ENCODE measurements around the gene LRRK1.
A peak's percentile ranks its signal among the peaks of the same experiment; 100 is the strongest.

The LRRK1 gene

GRCh38 chr15:100902436-100903167 lies 16.6 kb upstream of the LRRK1 start:
- H3F3A ChIP-seq (ENCODE audit: insufficient read depth, low read length) = no peaks in the 10 kb centered on the region
- TF ChIP-seq EZH2 (IDR thresholded peaks at IDR 0.05; ENCODE audit: borderline replicate concordance, low read length) (no peak), CTCF (IDR thresholded peaks at IDR 0.05; ENCODE audit: low read length) (no peak)
- peaks cover 12% of the 10 kb centered on the region for H3K4me1 ChIP-seq (ENCODE audit: insufficient read depth, low read length, severe bottlenecking)
- no peaks in the 10 kb centered on the region for H3K27me3 ChIP-seq (ENCODE audit: insufficient read depth, low read length)
- peak overlapping the region; percentile 28 for H3K4me3 ChIP-seq (ENCODE audit: low read depth, low read length, poor library complexity, severe bottlenecking)
- H3K9me3 ChIP-seq (ENCODE audit: low read length) = no peaks in the 10 kb centered on the region
- peak overlapping the region; percentile 58 for H3K4me2 ChIP-seq (ENCODE audit: low read length)
- peak overlapping the region; percentile 26; the same call in 1 of the 2 replicates for H3K9ac ChIP-seq (ENCODE audit: low read length)
- H3K27ac ChIP-seq (ENCODE audit: low read depth, low read length, poor library complexity, severe bottlenecking) = no peak overlapping the region
- H4K20me1 ChIP-seq (ENCODE audit: insufficient read depth, low read length) = no peaks in the 10 kb centered on the region
- no peaks in the 10 kb centered on the region for H3K9me2 ChIP-seq (ENCODE audit: low read depth, low read length)
- H3K79me2 ChIP-seq (ENCODE audit: insufficient read depth, low read length) = no peaks in the 10 kb centered on the region
- H3K36me3 ChIP-seq (ENCODE audit: insufficient read depth, low read length) = no peaks in the 10 kb centered on the region; the same call in 1 of the 2 replicates
- peak overlapping the region; percentile 96 for H2AFZ ChIP-seq (ENCODE audit: low read length)

- peaks cover 12% of the 10 kb centered on the region for H3K4me1 ChIP-seq (ENCODE audit: insufficient read depth, low read length, severe bottlenecking)
- H3K4me3 ChIP-seq (ENCODE audit: low read depth, low read length, poor library complexity, severe bottlenecking) = no peak overlapping the region
- no peaks in the 10 kb centered on the region for H3K79me2 ChIP-seq (ENCODE audit: insufficient read depth, low read length)
- no peaks in the 10 kb centered on the region for H3K9me2 ChIP-seq (ENCODE audit: low read depth, low read length)
- H3K9me3 ChIP-seq (ENCODE audit: low read length) = no peaks in the 10 kb centered on the region
- H3F3A ChIP-seq (ENCODE audit: insufficient read depth, low read length) = no peaks in the 10 kb centered on the region
- H4K20me1 ChIP-seq (ENCODE audit: insufficient read depth, low read length) = no peaks in the 10 kb centered on the region
- H3K4me2 ChIP-seq (ENCODE audit: low read length) = no peak overlapping the region
- H3K27ac ChIP-seq (ENCODE audit: low read depth, low read length, poor library complexity, severe bottlenecking) = no peak overlapping the region
- no peak for TF ChIP-seq EZH2 (IDR thresholded peaks at IDR 0.05; ENCODE audit: borderline replicate concordance, low read length)
- TF ChIP-seq CTCF (IDR thresholded peaks at IDR 0.05; ENCODE audit: low read length) = no peak
- no peaks in the 10 kb centered on the region; the same call in 1 of the 2 replicates for H3K36me3 ChIP-seq (ENCODE audit: insufficient read depth, low read length)
- no peaks in the 10 kb centered on the region for H3K27me3 ChIP-seq (ENCODE audit: insufficient read depth, low read length)
- no peak overlapping the region for H2AFZ ChIP-seq (ENCODE audit: low read length)
- no peak overlapping the region for H3K9ac ChIP-seq (ENCODE audit: low read length)
Observed at GRCh38 chr15:100903168-100903554, 16.0 kb upstream of the LRRK1 start.

GRCh38 chr15:100905850-100906249 lies 13.3 kb upstream of the LRRK1 start:
- Histone ChIP-seq H3K36me3 (ENCODE audit: insufficient read depth, low read length) (no peaks in the 10 kb centered on the region; the same call in 1 of the 2 replicates), H3F3A (ENCODE audit: insufficient read depth, low read length) (no peaks in the 10 kb centered on the region), H3K27ac (ENCODE audit: low read depth, low read length, poor library complexity, severe bottlenecking) (no peak overlapping the region), H2AFZ (ENCODE audit: low read length) (no peak overlapping the region), H3K9ac (ENCODE audit: low read length) (no peak overlapping the region), H3K79me2 (ENCODE audit: insufficient read depth, low read length) (no peaks in the 10 kb centered on the region), H3K4me3 (ENCODE audit: low read depth, low read length, poor library complexity, severe bottlenecking) (no peak overlapping the region), H3K27me3 (ENCODE audit: insufficient read depth, low read length) (no peaks in the 10 kb centered on the region), H3K4me2 (ENCODE audit: low read length) (no peak overlapping the region), H3K9me3 (ENCODE audit: low read length) (no peaks in the 10 kb centered on the region), H4K20me1 (ENCODE audit: insufficient read depth, low read length) (no peaks in the 10 kb centered on the region), H3K4me1 (ENCODE audit: insufficient read depth, low read length, severe bottlenecking) (peaks cover 12% of the 10 kb centered on the region), H3K9me2 (ENCODE audit: low read depth, low read length) (no peaks in the 10 kb centered on the region)
- no peak for TF ChIP-seq CTCF (IDR thresholded peaks at IDR 0.05; ENCODE audit: low read length)
- TF ChIP-seq EZH2 (IDR thresholded peaks at IDR 0.05; ENCODE audit: borderline replicate concordance, low read length) = no peak
